Measurements from ENCODE around the gene KRT80. TPM values are rescaled to one million over a fixed set of nuclear protein-coding genes. Genes with fewer than 3 reads are reported as not detected.

The KRT80 gene
- polyA plus RNA-seq, 4 donors = 0.13 to 3.2 (median 0.58) TPM

DNA sequence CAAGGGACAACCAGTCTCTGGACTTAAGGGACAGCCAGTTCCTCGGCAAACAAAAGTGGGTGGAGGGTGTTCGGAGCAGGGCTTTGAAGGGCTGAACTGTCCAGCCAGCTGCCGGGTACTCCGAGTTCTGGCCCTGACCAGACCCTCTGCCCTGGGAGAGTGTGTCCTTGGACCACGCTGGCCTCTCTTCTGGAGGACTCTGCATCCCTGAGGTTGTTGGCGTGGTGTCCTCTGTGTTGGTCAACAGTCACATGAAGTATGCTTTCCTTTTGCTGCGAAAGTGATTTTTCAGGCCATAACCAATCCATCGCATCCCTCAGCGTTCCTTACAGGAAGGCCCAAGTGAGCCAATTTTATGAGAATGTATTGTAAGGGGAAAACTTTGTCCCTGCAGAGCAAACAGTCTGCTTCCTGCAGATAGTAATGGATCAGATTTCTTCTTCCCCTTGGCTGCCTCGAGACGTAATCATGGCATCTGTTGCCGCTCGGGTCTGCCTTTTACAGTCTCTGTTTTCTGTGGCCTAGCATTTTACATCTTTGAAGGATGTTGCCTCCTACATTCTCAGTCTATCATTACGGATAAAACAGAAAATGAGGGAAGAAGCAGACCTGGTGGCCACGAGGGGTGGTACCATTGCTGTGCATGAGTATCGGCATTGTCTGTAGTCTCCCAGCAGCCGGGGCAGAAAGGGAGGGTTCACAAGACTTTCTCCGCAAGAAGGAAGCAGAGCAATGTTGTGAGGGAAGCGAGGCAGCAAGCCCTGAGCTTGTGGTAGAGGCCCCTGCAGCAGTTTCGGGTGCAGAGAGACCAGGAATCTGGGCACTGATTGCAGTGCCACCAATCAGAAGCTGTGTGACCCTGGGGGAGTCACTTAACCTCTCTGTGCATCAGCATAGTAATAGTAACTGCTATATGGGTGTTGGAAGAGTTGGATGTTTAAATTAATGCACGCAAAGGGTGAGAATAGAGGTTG is 64.9 kb downstream of the KRT80 start:
- H3K4me3 ChIP-seq (ENCODE audit: low read depth in 1 of 3, low read length in 3 of 3) = no peak overlapping the region
- H3K27me3 ChIP-seq (ENCODE audit: control insufficient read depth in 3 of 3, insufficient read depth in 3 of 3, low read length in 3 of 3) = peaks cover 0 to 3% (median 0%) of the 10 kb centered on the region in 3 donors
- FAIRE-seq = no peak
- WGBS, 3 donors = 53 to 73% (median 66%) methylated on average over 21 of the region's 21 CpGs
- H3K9me3 ChIP-seq (ENCODE audit: control insufficient read depth in 2 of 2, insufficient read depth in 1 of 2, low read depth in 1 of 2, low read length in 1 of 2) = no peaks in the 10 kb centered on the region
- H3K4me1 ChIP-seq (ENCODE audit: control insufficient read depth in 3 of 3, insufficient read depth in 2 of 3, low read depth in 1 of 3, low read length in 2 of 3) = no peaks in the 10 kb centered on the region
- peak in 1 of 2 donors; percentile 31 for DNase-seq
- H3K27ac ChIP-seq (ENCODE audit: low read depth in 1 of 3, low read length in 2 of 3) = peak overlapping the region in 2 of 3 donors; percentile 17 to 33
- no peaks in the 10 kb centered on the region for H3K36me3 ChIP-seq (ENCODE audit: control insufficient read depth in 3 of 3, insufficient read depth in 2 of 3, low read depth in 1 of 3, low read length in 3 of 3)

- FAIRE-seq (no peak), DNase-seq (no peak)
- Histone ChIP-seq H3K27me3 (ENCODE audit: control insufficient read depth in 3 of 3, insufficient read depth in 3 of 3, low read length in 3 of 3) (peaks cover 0 to 3% (median 0%) of the 10 kb centered on the region in 3 donors), H3K36me3 (ENCODE audit: control insufficient read depth in 3 of 3, insufficient read depth in 2 of 3, low read depth in 1 of 3, low read length in 3 of 3) (no peaks in the 10 kb centered on the region), H3K4me3 (ENCODE audit: low read depth in 1 of 3, low read length in 3 of 3) (no peak overlapping the region), H3K27ac (ENCODE audit: low read depth in 1 of 3, low read length in 2 of 3) (peak overlapping the region in 2 of 3 donors; percentile 17 to 29), H3K4me1 (ENCODE audit: control insufficient read depth in 3 of 3, insufficient read depth in 2 of 3, low read depth in 1 of 3, low read length in 2 of 3) (no peaks in the 10 kb centered on the region), H3K9me3 (ENCODE audit: control insufficient read depth in 2 of 2, insufficient read depth in 1 of 2, low read depth in 1 of 2, low read length in 1 of 2) (no peaks in the 10 kb centered on the region)
- WGBS, 3 donors = 72 to 85% (median 80%) methylated on average over 2 of the region's 2 CpGs
Observed at GRCh38 chr12:52126050-52126604, 65.7 kb downstream of the KRT80 start.

DNA sequence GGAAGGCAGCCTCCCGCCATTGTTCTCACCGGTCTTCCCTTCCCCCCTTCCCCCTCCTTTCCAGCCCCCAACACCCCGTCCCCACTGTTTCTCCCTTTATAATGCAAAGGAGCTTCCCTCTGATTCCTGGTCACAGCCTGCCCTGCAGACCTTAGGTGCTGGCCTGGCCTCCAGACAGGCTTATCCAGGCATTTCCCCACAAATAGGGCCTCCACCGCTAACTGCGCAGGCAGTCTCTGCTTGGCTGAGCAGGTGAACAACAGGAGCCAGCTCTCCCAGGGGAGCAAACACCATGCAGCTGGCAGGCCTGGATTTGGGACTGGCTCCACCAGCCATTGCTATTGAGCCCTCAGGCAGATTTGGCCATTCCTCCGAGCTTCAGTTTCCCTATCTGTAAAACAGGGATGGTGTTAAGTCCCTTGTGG is 66.3 kb downstream of the KRT80 start:
- DNase-seq = no peak
- no peak for FAIRE-seq
- Histone ChIP-seq H3K4me3 (ENCODE audit: low read depth in 1 of 3, low read length in 3 of 3) (no peak overlapping the region), H3K27ac (ENCODE audit: low read depth in 1 of 3, low read length in 2 of 3) (no peak overlapping the region), H3K4me1 (ENCODE audit: control insufficient read depth in 3 of 3, insufficient read depth in 2 of 3, low read depth in 1 of 3, low read length in 2 of 3) (no peaks in the 10 kb centered on the region), H3K9me3 (ENCODE audit: control insufficient read depth in 2 of 2, insufficient read depth in 1 of 2, low read depth in 1 of 2, low read length in 1 of 2) (no peaks in the 10 kb centered on the region), H3K36me3 (ENCODE audit: control insufficient read depth in 3 of 3, insufficient read depth in 2 of 3, low read depth in 1 of 3, low read length in 3 of 3) (no peaks in the 10 kb centered on the region), H3K27me3 (ENCODE audit: control insufficient read depth in 3 of 3, insufficient read depth in 3 of 3, low read length in 3 of 3) (peaks cover 0 to 3% (median 0%) of the 10 kb centered on the region in 3 donors)
- 81 to 87% (median 86%) methylated on average over 4 to 6 of the region's 6 CpGs for WGBS, 3 donors

GRCh38 chr12:52123487-52124186 is 68.2 kb downstream of the KRT80 start:
- H3K4me3 ChIP-seq (ENCODE audit: low read depth in 1 of 3, low read length in 3 of 3) = no peak overlapping the region
- H3K4me1 ChIP-seq (ENCODE audit: control insufficient read depth in 3 of 3, insufficient read depth in 2 of 3, low read depth in 1 of 3, low read length in 2 of 3) = peaks cover 0 to 15% (median 6%) of the 10 kb centered on the region in 3 donors
- no peaks in the 10 kb centered on the region for H3K36me3 ChIP-seq (ENCODE audit: control insufficient read depth in 3 of 3, insufficient read depth in 2 of 3, low read depth in 1 of 3, low read length in 3 of 3)
- no peak for FAIRE-seq
- no peak overlapping the region for H3K27ac ChIP-seq (ENCODE audit: low read depth in 1 of 3, low read length in 2 of 3)
- 62 to 79% (median 71%) methylated on average over 8 of the region's 8 CpGs for WGBS, 3 donors
- H3K27me3 ChIP-seq (ENCODE audit: control insufficient read depth in 3 of 3, insufficient read depth in 3 of 3, low read length in 3 of 3) = peaks cover 0 to 3% (median 0%) of the 10 kb centered on the region in 3 donors
- no peak for DNase-seq
- no peaks in the 10 kb centered on the region for H3K9me3 ChIP-seq (ENCODE audit: control insufficient read depth in 2 of 2, insufficient read depth in 1 of 2, low read depth in 1 of 2, low read length in 1 of 2)

- FAIRE-seq (no peak), DNase-seq (no peak)
- Histone ChIP-seq H3K4me1 (ENCODE audit: control insufficient read depth in 3 of 3, insufficient read depth in 2 of 3, low read depth in 1 of 3, low read length in 2 of 3) (peaks cover 0 to 18% (median 6%) of the 10 kb centered on the region in 3 donors), H3K27ac (ENCODE audit: low read depth in 1 of 3, low read length in 2 of 3) (no peak overlapping the region), H3K36me3 (ENCODE audit: control insufficient read depth in 3 of 3, insufficient read depth in 2 of 3, low read depth in 1 of 3, low read length in 3 of 3) (no peaks in the 10 kb centered on the region), H3K4me3 (ENCODE audit: low read depth in 1 of 3, low read length in 3 of 3) (no peak overlapping the region), H3K27me3 (ENCODE audit: control insufficient read depth in 3 of 3, insufficient read depth in 3 of 3, low read length in 3 of 3) (peaks cover 0 to 3% (median 0%) of the 10 kb centered on the region in 3 donors), H3K9me3 (ENCODE audit: control insufficient read depth in 2 of 2, insufficient read depth in 1 of 2, low read depth in 1 of 2, low read length in 1 of 2) (no peaks in the 10 kb centered on the region)
- 54 to 78% (median 64%) methylated on average over 7 of the region's 7 CpGs for WGBS, 3 donors
Observed at GRCh38 chr12:52122904-52123303, 68.9 kb downstream of the KRT80 start.

GRCh38 chr12:52122540-52122871 is 69.3 kb downstream of the KRT80 start:
- Histone ChIP-seq H3K27ac (ENCODE audit: low read depth in 1 of 3, low read length in 2 of 3) (no peak overlapping the region), H3K4me3 (ENCODE audit: low read depth in 1 of 3, low read length in 3 of 3) (no peak overlapping the region), H3K36me3 (ENCODE audit: control insufficient read depth in 3 of 3, insufficient read depth in 2 of 3, low read depth in 1 of 3, low read length in 3 of 3) (no peaks in the 10 kb centered on the region), H3K27me3 (ENCODE audit: control insufficient read depth in 3 of 3, insufficient read depth in 3 of 3, low read length in 3 of 3) (peaks cover 0 to 3% (median 0%) of the 10 kb centered on the region in 3 donors), H3K4me1 (ENCODE audit: control insufficient read depth in 3 of 3, insufficient read depth in 2 of 3, low read depth in 1 of 3, low read length in 2 of 3) (peaks cover 0 to 18% (median 6%) of the 10 kb centered on the region in 3 donors), H3K9me3 (ENCODE audit: control insufficient read depth in 2 of 2, insufficient read depth in 1 of 2, low read depth in 1 of 2, low read length in 1 of 2) (no peaks in the 10 kb centered on the region)
- FAIRE-seq (no peak), DNase-seq (no peak)
- 54 to 78% (median 65%) methylated on average over 4 of the region's 4 CpGs for WGBS, 3 donors

DNA sequence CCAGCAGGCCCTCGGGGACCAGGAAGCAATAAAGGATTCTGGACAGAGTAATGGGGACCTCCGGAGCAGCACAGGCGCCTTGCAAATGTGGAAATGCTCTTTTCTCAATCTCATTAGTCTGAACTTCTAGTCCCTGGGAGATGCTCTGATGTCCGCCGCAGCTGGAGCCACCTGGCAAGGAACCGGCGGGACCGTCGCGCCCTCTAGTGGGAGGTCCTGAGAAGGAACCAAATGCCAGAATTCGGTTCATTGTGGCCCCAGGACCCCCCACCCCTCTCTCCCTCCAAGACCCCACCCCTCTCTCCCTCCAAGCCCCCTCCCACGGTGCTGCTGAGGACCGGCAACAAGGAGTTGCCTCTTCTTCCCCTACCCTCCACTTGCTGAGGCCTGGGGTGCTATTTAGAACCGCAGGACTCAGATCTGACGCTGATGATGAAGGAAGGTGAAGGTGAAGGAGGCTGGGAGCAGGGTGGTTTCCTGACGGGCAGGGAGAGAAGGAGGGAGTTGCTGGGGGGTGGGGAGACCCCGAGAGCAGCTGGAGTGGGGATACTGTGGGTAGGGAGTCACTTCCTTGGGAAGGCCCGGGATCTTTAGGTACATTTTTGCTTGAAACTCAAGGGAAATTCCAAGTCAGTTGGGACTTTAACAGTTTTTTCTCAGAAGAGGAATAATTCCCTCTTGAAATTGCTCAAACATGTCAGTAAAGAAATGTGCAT is 69.8 kb downstream of the KRT80 start:
- H3K9me3 ChIP-seq (ENCODE audit: control insufficient read depth in 2 of 2, insufficient read depth in 1 of 2, low read depth in 1 of 2, low read length in 1 of 2) = no peaks in the 10 kb centered on the region
- no peak overlapping the region for H3K27ac ChIP-seq (ENCODE audit: low read depth in 1 of 3, low read length in 2 of 3)
- H3K4me1 ChIP-seq (ENCODE audit: control insufficient read depth in 3 of 3, insufficient read depth in 2 of 3, low read depth in 1 of 3, low read length in 2 of 3) = peaks cover 0 to 18% (median 6%) of the 10 kb centered on the region in 3 donors
- no peaks in the 10 kb centered on the region for H3K36me3 ChIP-seq (ENCODE audit: control insufficient read depth in 3 of 3, insufficient read depth in 2 of 3, low read depth in 1 of 3, low read length in 3 of 3)
- FAIRE-seq (no peak), DNase-seq (peak; percentile 52 to 73)
- 13 to 14% (median 14%) methylated on average over 16 to 18 of the region's 18 CpGs for WGBS, 3 donors
- no peak overlapping the region for H3K4me3 ChIP-seq (ENCODE audit: low read depth in 1 of 3, low read length in 3 of 3)
- peaks cover 0 to 3% (median 0%) of the 10 kb centered on the region in 3 donors for H3K27me3 ChIP-seq (ENCODE audit: control insufficient read depth in 3 of 3, insufficient read depth in 3 of 3, low read length in 3 of 3)

Measured in small intestine (tissue), 7 donors.